Skin epidermis (tissue), 12 donors: ENCODE measurements around the gene GGCX.
A peak's percentile ranks its signal among the peaks of the same experiment; 100 is the strongest.

Source experiments
- H3K27ac ChIP-seq, 21 experiments: fragments of 200-600 bp; sonication (generic) in 11 of 21; one replicate each; pipeline ENCODE4 v1.5.0; 2020; ENCODE audit warnings: mild to moderate bottlenecking in 3 of 21, inconsistent platforms in 2 of 21, moderate library complexity in 2 of 21
- H3K4me3 ChIP-seq, 7 experiments: fragments of 200-600 bp; sonication (generic) in 2 of 7; one replicate each; pipeline ENCODE4 v1.5.0; 2020; ENCODE audit warnings: inconsistent platforms in 2 of 7, mild to moderate bottlenecking in 2 of 7, moderate library complexity in 1 of 7

GGCX gene

GRCh38 chr2:85501248-85501647 is 60.0 kb downstream of the GGCX start:
- Histone ChIP-seq H3K27ac (peak overlapping the region in 10 of 21 experiments; percentile 10 to 76 (median 56)), H3K4me3 (no peak overlapping the region)

- Histone ChIP-seq H3K27ac (peak overlapping the region in 9 of 21 experiments; percentile 36 to 72 (median 52)), H3K4me3 (no peak overlapping the region)
Measured at GRCh38 chr2:85497944-85498630, 63.2 kb downstream of the GGCX start.

- H3K27ac ChIP-seq = no peak overlapping the region
- no peak overlapping the region for H3K4me3 ChIP-seq
Measured at GRCh38 chr2:85496436-85496835, 64.9 kb downstream of the GGCX start.
